DMS53 treated with DMSO at 0.1 percent for 48 hours (cell line): ENCODE data around the gene ARHGEF12.

Experiments
- DNase-seq: peaks from one replicate; lab custom pipeline; 2025; ENCODE audit not compliant: unreplicated experiment; lab: John Stamatoyannopoulos, UW

ARHGEF12 gene

DNA sequence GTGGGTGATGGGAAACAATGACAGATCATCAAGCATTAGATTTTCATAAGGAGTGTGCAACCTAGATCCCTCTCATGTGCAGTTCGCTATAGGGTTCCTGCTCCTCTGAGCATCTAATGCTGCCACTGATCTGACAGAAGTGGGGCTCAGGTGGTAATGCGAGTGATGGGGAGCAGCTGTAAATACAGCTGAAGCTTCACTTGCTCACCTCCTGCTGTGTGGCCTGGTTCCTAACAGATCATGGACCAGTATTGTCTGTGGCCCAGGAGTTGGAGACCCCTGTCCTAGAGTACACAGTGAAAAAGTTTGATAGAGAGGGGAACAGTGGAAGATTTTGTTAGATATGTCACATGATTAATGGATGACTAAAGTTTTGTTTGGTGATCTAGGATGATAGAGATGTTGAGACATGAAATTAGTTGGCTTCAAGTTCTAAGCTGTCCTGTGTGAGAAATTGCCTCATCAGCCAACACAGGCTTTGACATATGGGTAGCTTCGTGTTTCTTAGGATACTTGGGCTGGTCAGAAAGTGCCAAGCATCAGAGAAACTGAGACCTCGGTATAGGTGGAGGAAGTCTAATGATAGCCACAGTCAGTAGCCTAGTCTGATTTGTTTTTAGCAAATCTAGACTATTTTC lies 47.4 kb downstream of the ARHGEF12 start:
- no peak for DNase-seq

DNA sequence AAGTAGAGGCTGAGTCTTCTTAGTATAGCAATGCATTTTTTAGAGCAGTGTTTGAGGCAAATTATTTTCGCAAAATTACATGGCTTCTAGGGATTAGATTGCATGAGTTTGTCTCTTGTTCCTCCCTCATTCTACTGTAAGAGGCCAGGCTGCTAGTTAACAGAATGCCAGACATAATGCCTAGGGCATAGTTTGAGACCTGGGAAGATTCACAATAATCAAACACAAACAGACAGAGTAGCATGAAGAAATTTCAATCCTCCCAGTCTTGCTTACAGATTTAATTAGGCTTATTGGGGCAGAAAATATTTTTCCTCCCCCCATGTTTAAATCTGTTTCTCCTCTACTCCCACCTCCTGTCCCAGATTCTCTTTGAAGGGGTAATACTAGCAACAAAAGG lies 48.3 kb downstream of the ARHGEF12 start:
- DNase-seq = no peak

DNA sequence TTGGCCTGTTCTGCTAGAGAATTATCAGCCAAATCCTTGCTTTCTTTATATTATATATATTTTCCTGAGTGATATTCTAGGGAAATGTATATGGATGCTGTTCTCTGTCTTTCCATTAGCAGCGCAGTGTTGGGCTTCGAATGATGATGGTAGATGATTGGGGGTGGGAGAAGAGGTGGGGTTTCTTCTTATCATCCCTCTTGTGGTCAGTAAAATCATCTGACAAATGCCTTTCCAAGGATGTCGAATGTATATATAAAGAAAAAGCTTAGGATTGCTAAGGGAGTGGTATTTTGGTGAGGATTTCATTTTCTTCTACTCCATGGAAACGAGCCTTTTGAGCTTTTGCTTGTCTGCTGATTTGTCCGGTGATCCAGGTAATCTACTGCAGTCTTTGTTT lies 48.9 kb downstream of the ARHGEF12 start:
- no peak for DNase-seq

DNA sequence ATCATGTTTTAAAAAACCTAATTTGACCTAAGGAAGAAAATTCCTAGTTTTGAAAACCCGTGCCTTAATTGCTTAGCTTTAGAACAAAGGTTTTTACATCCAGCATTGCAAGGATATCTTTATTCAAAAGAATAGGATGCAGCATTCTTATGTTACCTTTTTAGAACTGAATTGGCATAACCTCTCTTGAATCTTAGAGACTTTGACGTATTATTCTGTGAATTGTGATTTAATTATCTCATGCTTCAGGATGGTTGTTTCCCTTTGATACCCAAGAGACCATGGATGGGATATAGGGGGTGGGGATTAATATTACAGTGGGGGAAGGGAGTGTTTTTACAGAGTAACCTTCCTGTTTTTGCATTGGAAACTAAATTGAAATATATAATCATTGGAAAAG lies 49.4 kb downstream of the ARHGEF12 start:
- DNase-seq = no peak

DNA sequence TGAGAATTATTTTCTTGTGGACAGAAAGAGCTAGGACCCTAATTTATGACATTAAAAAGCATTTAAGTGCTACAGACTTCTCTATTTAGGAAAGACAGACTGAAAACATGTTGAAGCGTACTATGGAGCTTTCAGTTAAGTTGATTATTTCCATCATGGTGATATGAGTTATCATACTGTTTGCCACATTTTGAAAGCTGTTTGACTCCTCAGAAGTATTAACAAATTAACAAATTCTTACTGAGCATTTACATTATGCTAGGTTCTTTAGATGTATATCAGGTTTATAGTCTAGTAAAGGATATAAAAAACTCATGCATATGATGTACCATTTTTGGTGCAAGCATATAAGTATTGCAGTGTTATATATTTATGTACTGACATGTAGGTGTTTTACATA lies 50.1 kb downstream of the ARHGEF12 start:
- DNase-seq = no peak

DNA sequence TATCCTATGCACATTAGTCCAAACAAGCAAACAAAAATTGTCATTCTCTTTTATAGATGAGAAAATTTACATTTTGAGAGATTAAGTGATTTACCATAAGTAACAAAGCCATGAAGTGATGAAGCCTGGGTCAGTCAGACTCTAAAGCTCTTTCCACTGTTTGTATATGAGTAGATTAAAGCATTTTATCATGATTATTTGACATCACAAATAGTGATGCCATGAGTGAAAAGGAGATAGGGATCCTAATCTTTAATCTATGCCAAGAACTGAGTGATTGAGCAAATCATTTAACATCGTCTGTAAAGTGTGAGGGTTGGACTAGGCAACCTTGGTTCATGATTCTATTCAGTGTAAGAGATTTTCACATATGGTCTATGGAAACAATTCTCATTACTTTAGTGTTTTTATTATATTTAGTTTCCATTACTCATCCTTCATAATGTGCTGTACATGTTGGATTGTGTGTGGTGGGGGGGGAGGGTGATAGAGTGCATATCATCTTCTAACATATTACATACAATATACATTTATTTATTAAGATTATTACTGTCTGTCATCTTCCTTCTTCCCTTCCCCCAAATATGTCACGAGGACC lies 50.7 kb downstream of the ARHGEF12 start:
- no peak for DNase-seq

DNA sequence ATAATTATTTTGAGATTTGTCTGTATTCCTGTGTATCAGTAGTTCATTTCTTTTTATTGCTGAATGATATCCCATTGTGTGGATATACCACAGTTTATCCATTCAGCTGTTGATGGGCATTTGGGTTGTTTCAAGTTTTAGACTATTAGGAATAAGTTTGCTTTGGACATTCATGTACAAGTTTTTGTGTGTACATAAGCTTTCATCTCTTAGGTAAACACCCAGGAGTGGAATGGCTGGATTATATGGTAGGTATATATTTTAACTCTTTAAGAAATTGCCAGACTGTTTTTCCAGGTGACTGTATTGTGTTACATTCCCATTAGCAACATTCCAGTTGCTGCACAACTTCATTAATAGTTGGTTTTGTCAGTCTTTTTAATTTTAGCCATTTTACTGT lies 52.0 kb downstream of the ARHGEF12 start:
- no peak for DNase-seq

DNA sequence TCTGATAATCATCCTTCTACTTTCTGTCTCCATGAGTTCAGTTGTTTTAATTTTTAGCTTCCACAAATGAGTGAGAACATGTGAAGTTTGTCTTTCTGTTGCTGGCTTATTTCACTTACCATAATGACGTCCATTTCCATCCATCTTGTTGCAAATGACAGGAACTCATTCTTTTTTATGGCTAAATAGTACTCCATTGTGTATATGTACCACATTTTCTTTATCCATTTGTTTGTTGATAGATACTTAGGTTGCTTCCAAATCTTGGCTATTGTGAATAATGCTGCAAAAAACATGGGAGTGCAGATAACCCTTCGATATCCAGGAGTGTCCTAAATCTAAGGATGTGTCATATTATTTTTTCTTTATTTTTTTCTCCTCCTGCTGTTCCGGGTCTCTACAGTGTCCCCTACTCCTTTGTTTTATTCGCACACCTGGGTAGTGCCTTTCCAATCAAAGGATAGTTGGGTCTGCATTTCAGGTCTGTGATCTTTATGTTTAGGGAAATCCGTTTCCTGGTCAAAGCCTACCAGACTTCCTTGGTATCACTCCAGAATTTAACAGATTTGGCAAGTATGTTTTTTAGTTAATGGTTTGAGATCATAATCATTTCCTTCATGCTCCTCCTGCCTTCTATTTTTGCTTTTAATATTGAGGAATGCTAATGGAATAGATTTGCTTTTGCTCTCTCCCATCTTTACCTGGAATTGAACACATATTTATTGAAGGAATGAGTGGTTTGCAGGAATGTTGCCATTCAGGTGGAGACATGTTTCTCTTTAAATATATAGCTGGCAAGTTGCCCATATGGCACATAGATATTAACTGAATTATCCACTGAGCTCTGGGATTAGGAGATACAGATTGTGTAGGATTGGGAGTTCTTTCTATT lies 53.7 kb downstream of the ARHGEF12 start:
- DNase-seq = no peak

DNA sequence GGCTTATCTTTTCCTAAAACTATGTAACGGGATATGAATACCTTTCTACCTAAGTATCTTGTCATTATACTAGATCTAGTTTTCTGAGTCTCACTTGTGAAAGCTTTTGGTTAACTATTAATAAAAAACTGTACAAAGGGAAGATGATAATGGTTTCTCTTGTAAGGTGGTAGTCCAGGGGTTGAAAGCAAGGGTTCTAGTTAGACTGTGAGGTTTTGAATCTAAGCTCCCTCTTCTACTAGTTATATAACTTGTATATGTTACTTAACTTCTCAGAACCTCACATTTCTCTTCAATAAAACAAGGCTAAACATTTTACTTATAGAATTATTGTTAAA lies 54.3 kb downstream of the ARHGEF12 start:
- no peak for DNase-seq

DNA sequence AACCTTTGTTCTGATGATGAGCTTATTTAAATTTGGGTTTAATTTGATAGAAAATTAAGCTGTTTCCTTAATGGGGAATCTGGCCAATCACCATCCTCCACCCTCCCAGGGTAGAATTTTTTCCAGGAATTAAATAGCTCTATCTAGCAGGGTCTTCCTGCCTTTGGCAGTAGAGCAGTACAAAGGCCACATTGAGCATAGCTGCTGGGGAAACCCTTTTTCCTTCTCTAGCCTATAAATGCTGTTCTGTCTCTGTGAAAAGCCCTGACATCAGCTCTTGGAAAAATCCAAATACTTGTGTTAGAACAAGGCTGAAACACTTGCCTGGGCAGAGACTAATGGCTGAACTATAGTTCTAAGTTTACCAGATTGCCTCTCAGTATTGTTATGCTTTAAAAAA lies 55.1 kb downstream of the ARHGEF12 start:
- DNase-seq = no peak

DNA sequence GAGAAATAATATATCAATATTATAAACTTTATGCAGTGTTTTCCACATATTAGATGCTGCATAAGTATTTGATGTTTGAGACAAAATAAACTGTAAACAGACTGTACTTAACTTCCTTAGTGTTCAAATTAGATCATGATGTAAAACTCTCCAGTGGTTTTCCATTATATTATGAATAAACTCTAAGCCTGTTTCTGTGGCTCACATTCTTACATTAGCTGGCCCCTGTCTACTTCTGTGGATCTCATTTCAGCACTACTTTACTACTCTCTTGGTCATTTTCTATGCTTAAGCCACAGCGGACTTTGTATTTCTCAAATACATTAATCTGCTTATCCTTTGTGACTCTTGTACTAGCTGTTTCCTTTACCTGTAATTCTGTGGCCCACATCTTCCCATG lies 55.6 kb downstream of the ARHGEF12 start:
- no peak for DNase-seq

DNA sequence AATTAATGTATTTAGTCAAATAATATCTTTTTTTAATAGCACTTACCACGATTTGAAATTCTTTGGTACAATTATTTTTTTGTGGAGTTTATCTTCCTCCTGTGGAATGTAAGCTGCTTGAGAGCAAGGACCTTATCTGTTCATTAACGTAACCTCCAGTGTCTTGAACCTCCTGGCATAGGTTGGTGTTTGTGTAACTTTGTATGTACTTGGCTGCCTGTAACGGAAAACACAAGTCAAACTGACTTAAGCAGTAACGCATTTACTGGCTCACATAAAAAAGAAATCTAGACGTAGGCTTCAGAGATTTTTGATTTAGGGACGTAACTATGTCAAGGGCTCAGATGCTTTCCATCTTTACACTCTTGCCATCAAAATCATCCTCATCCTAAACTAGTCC lies 56.1 kb downstream of the ARHGEF12 start:
- DNase-seq = no peak

DNA sequence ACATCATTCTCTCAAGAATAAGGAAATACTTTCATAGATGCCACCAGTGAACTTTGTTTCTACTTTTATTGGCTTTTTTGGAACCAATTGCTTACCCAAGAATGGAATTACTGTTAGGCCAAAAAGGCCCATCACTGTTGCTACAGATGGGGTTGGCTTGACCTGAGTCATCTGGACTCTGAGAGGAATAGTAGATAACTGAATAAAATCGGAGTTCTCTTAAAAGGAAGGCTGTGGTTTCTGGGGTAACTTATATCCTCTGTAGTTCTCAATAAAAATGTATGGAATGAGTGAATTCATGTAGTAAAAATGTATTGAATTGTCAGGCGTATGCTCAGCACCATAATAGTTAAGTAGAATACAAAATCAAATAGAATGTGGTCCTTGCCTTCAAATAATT lies 56.6 kb downstream of the ARHGEF12 start:
- DNase-seq = no peak

DNA sequence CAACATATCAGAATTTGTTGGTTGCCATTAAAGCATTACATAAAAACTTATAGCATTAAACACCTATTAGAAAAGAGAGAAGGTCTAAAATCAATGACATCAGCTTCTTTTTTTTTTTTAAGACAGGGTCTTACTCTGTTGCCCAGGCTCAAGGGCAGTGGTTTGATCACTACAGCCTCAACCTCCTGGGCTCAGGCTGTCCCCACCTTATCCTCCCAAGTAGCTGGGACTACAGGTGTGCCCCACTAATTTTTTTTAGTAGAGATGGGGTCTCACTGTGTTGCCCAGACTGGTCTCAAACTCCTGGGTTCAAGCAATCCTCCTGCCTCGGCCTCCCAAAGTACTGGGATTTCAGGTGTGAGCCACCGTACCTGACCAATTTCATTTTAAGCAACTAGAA lies 57.9 kb downstream of the ARHGEF12 start:
- no peak for DNase-seq

DNA sequence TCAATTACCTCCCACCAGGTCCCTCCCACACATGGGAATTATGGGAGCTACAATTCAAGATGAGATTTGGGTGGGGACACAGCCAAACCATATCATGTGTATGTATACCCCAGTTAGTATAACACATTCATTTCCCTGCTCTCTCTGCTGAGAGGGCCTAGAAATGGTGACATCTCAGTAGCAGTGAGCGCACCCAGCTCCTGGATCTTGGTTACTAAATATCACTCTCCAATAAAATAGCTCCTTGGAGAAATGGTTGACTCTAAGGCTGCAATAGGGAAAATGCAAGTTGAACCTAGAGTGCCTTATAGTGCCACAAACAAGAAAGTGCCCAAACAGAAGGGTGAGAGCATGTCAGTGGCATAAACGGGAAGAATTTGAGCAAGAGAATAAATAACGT lies 59.6 kb downstream of the ARHGEF12 start:
- DNase-seq = no peak

DNA sequence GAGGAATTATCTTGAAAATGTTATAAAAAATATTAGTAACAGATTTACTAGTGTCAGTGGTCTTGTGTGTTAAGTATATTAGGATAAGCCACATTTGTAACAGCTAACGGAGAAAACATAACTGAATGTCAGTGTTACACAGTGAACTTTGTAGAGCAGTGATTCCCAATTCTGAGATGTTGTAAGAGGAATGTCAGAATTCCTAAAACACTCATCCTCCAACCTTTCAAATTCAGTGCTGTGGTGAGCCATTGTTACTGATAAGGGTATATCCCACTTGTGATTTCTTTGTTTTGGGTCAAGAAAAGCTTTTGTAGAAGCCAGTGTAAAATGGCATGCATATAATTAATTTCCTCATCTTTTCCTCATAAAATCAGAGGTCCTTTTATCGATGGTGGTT lies 61.9 kb downstream of the ARHGEF12 start:
- no peak for DNase-seq

DNA sequence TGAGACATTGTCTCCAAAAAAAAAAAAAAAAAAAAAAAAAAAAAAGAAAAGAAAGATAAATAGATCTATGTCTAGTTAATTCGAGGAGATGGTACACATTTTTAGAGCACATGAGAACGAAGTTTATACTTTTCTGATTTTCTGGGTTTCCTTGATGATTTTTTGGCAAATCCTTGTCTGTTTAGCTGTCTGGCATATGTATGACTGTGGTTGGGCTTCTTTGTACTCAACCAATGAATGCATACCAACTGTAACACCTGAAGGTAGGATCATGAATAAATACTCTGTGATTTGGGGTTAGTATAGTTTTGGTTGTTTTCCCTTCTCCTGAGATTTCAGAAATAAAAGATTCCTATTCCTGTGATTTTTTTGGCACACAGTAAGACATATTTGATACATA lies 63.1 kb downstream of the ARHGEF12 start:
- no peak for DNase-seq

DNA sequence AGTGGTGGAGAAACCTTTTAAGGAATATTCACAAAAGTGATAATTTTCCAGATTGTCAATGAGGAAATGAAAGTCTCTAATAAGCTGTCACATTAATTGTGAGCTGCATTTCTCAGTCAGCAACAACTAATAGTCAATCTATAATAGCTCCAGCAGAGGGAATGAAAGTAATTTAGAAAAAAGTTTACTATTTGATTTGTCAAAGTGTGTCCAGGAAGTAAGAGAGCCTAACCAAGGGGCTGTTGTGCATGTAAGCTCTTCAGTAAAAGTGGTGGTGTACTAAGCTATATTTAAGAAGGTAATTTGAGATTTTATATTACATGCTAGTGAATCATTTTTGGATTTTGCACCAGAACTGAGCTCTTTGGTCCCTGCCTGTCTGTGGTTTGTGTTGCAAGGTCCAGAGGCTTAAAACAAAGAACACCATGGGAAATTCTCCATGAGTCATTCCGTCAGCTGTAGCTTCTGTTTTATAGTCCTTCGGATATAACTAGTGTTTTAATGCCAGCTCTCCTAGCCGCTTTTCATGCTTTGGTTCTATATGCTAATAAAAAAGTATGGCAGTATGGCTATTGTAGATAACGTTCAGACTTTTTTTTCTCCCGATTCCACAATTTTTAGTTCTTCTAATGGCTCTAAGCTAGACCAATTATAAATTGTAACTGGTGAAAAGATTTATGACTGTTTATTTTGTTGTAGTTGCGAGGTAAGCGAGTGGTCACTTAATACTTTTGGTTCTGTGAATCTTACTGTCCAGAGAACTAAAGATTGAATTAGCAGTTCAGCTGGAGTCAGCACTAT lies 64.6 kb downstream of the ARHGEF12 start:
- DNase-seq = no peak

DNA sequence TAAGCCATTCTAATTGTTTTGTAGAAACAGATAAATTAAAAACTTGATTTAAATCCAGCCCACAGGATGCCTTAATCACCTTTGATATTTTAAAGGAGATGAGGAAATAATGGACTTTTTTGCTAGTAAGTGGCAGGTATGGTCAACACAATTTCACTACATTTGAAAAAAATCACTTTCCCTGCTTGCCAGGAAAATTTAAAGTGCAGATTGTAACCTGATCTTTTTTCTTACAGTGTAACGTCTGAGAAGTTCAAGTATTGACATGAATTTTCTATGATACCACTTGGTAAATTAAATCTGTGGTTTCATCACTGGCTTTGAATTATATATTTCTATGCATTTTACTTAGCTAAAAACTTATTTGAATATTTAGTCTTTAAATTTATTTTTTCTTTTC lies 65.3 kb downstream of the ARHGEF12 start:
- no peak for DNase-seq

DNA sequence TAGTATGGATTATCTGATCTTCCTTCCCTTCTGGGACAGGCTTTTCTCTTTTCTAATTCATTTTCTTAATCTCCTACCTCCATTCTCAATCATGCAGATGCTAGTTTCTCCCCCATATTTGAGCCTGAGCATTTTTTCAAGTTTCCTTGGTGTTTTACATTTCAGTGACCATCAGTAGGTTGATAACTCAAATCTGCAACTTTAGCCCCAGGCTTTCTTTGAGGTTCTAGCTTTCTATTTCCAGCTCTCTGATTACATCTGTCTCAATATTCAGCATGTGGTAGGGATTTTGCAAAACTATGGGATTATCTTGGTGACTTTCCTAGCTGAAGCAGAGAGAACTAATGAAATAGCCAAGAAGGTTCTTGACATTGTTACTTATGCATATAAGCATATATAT lies 67.8 kb downstream of the ARHGEF12 start:
- DNase-seq = no peak

DNA sequence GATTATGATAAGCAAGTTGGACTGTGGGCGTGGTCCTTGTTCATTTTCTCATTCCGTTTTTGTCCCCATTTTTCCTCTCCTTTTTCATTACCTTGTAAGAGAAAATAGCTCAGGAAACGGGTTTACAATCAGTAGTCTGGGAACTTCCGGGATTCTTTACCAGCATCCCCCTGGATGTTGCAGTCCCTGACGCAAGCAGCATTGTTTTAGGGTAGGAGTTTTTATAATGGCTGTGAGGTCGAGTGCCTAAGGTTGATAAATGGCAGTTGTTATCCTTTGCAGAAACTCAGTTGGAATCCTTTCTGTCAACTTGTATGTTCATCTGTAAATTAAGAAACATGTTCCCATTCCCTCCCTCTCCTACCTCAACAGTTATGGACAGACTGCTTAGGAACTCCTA lies 68.3 kb downstream of the ARHGEF12 start:
- DNase-seq = no peak

DNA sequence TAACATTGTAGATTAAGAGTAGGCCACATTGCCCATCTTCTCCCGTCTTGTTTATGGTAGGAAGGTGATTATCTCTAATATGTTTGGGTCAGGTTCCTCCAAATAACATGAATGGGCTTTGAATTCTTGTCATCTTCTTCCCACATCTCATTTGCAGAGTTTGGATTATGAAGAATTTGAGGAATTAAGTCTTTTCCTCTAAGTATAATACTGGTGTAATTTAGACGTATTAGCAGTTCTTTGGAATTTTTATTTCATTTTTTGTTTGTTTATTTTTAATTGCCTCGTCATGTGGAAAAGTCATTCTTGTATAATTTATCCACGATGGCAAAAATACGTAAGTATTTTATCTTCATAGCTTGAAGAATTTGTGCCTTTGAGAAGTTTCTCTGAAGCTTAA lies 73.4 kb downstream of the ARHGEF12 start:
- DNase-seq = no peak
